ENCODE data around the gene DBN1.

- no peak for TF ChIP-seq CTCF (IDR thresholded peaks at IDR 0.05)
- no peak for TF ChIP-seq EP300 (IDR thresholded peaks at IDR 0.05)
- TF ChIP-seq RAD21 (conservative IDR thresholded peaks at IDR 0.05 in 1 of 2, IDR thresholded peaks at IDR 0.05 in 1 of 2): no peak
- TF ChIP-seq POLR2A (IDR thresholded peaks at IDR 0.05; ENCODE audit: low read length): no peak
- no peak for TF ChIP-seq BHLHE40 (IDR thresholded peaks at IDR 0.05; ENCODE audit: low read depth, low read length)
- no peak for TF ChIP-seq EHMT2 (IDR thresholded peaks at IDR 0.05; ENCODE audit: low read depth)
- TF ChIP-seq SREBF2 (IDR thresholded peaks at IDR 0.05): no peak
- TF ChIP-seq POLR2AphosphoS2 (conservative IDR thresholded peaks at IDR 0.05; ENCODE audit: low read length): no peak
- no peak for TF ChIP-seq HDAC2 (IDR thresholded peaks at IDR 0.05)
- TF ChIP-seq MAZ (IDR thresholded peaks at IDR 0.05; ENCODE audit: borderline replicate concordance, low read depth, low read length): no peak
- TF ChIP-seq REST (IDR thresholded peaks at IDR 0.05): no peak
- no peak for TF ChIP-seq CBX2 (IDR thresholded peaks at IDR 0.05; ENCODE audit: borderline replicate concordance, low read depth)
- no peak for TF ChIP-seq ELK1 (IDR thresholded peaks at IDR 0.05; ENCODE audit: low read depth, low read length)
Measured at GRCh38 chr5:177452688-177453638, 20.5 kb downstream of the DBN1 start.

Data from A549 (cell line).